H1 (cell line): Measurements from ENCODE around the gene RAB36.

Experiments
- JUN ChIP-seq: IDR thresholded peaks from 2 replicates; pipeline ENCODE4 v1.6.1; 2011; ENCODE audit warnings: low read depth, mild to moderate bottlenecking, improper control_type of control experiment, low read length
- JUND ChIP-seq: IDR thresholded peaks from 2 replicates; pipeline ENCODE4 v1.6.1; 2011; ENCODE audit warnings: mild to moderate bottlenecking, improper control_type of control experiment, low read length
- RAD21 ChIP-seq, 2 experiments: IDR thresholded peaks in 1 of 2; conservative IDR thresholded peaks in 1 of 2; 2 replicates each; pipeline ENCODE4 v1.6.1; 2011; ENCODE audit warnings: low read depth in 2 of 2, low read length in 2 of 2, improper control_type of control experiment in 1 of 2, inconsistent platforms in 1 of 2, mild to moderate bottlenecking in 1 of 2, moderate library complexity in 1 of 2
- RBBP5 ChIP-seq: IDR thresholded peaks from 2 replicates; pipeline ENCODE4 v1.7.1; 2012; ENCODE audit warnings: low read depth, mild to moderate bottlenecking, inconsistent platforms, low read length, moderate library complexity, borderline replicate concordance
- RFX5 ChIP-seq: IDR thresholded peaks from 2 replicates; pipeline ENCODE4 v1.6.1; 2011; ENCODE audit warnings: low read depth, low read length, improper control_type of control experiment, borderline replicate concordance
- TAF1 ChIP-seq: IDR thresholded peaks from 2 replicates; pipeline ENCODE4 v1.6.1; 2011; ENCODE audit warnings: mild to moderate bottlenecking, low read depth, low read length
- YY1 ChIP-seq: IDR thresholded peaks from 2 replicates; pipeline ENCODE4 v1.6.1; 2011; ENCODE audit warnings: low read depth, mild to moderate bottlenecking, low read length
- TF ChIP-seq, protein P1 (sequence below), 3 experiments: IDR thresholded peaks; 1 replicate in 2 of 3; 2 replicates in 1 of 3; pipeline versions ENCODE4 v1.5.1 to v1.6.1; 2011; ENCODE audit warnings: low read length in 3 of 3, mild to moderate bottlenecking in 3 of 3, inconsistent platforms in 2 of 3, low read depth in 1 of 3, moderate library complexity in 1 of 3; ENCODE audit not compliant: insufficient read depth in 1 of 3; ENCODE audit errors: control extremely low read depth in 1 of 3
- TF ChIP-seq, protein P2 (sequence below): IDR thresholded peaks from 2 replicates; pipeline ENCODE4 v1.6.1; 2011; ENCODE audit warnings: low read depth, mild to moderate bottlenecking, low read length; ENCODE audit not compliant: insufficient read depth
- TF ChIP-seq, protein P3 (sequence below): IDR thresholded peaks from 2 replicates; pipeline ENCODE4 v1.6.1; 2012; ENCODE audit warnings: inconsistent platforms
- TF ChIP-seq, protein P4 (sequence below): fragments of 300-600 bp; sonication (generic); IDR thresholded peaks from 2 replicates; pipeline ENCODE4 v1.7.1; 2012; ENCODE audit warnings: low read length, moderate library complexity, mild to moderate bottlenecking, inconsistent platforms; ENCODE audit not compliant: insufficient replicate concordance

DNA sequence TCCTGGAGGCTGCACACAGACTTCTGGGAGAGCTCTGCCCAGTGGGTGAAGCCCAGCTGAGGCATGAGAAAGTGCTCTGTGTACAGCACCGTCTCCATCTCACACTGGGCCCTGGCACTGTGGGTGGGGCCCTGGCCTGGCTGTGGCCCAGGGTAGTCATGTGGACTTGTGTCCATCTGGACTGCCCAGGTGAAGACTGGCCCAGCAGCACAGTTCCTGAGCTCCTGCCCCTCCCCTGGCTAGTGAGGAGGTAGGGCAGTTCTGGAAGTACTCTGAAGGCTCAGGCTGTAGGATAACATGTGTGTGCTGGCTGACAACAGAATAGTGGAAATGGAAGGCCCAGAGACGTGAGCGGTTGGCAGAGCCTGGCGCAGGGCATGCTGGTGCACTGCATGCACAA is 38.9 kb upstream of the RAB36 start:
- TF ChIP-seq RBBP5 (no peak), RFX5 (no peak), YY1 (no peak), JUN (no peak), TAF1 (no peak), JUND (no peak), RAD21 (IDR thresholded peaks at IDR 0.05 in 1 of 2, conservative IDR thresholded peaks at IDR 0.05 in 1 of 2; ENCODE audit: low read depth in 2 of 2, low read length in 2 of 2) (no peak)
- TF ChIP-seq, protein P1, sequence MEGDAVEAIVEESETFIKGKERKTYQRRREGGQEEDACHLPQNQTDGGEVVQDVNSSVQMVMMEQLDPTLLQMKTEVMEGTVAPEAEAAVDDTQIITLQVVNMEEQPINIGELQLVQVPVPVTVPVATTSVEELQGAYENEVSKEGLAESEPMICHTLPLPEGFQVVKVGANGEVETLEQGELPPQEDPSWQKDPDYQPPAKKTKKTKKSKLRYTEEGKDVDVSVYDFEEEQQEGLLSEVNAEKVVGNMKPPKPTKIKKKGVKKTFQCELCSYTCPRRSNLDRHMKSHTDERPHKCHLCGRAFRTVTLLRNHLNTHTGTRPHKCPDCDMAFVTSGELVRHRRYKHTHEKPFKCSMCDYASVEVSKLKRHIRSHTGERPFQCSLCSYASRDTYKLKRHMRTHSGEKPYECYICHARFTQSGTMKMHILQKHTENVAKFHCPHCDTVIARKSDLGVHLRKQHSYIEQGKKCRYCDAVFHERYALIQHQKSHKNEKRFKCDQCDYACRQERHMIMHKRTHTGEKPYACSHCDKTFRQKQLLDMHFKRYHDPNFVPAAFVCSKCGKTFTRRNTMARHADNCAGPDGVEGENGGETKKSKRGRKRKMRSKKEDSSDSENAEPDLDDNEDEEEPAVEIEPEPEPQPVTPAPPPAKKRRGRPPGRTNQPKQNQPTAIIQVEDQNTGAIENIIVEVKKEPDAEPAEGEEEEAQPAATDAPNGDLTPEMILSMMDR (IDR thresholded peaks at IDR 0.05; ENCODE audit: control extremely low read depth in 1 of 3, insufficient read depth in 1 of 3, low read depth in 1 of 3, low read length in 3 of 3) = no peak
- TF ChIP-seq, protein P2, sequence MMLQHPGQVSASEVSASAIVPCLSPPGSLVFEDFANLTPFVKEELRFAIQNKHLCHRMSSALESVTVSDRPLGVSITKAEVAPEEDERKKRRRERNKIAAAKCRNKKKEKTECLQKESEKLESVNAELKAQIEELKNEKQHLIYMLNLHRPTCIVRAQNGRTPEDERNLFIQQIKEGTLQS = no peak
- TF ChIP-seq, protein P3, sequence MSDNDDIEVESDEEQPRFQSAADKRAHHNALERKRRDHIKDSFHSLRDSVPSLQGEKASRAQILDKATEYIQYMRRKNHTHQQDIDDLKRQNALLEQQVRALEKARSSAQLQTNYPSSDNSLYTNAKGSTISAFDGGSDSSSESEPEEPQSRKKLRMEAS = no peak
- TF ChIP-seq, protein P4, sequence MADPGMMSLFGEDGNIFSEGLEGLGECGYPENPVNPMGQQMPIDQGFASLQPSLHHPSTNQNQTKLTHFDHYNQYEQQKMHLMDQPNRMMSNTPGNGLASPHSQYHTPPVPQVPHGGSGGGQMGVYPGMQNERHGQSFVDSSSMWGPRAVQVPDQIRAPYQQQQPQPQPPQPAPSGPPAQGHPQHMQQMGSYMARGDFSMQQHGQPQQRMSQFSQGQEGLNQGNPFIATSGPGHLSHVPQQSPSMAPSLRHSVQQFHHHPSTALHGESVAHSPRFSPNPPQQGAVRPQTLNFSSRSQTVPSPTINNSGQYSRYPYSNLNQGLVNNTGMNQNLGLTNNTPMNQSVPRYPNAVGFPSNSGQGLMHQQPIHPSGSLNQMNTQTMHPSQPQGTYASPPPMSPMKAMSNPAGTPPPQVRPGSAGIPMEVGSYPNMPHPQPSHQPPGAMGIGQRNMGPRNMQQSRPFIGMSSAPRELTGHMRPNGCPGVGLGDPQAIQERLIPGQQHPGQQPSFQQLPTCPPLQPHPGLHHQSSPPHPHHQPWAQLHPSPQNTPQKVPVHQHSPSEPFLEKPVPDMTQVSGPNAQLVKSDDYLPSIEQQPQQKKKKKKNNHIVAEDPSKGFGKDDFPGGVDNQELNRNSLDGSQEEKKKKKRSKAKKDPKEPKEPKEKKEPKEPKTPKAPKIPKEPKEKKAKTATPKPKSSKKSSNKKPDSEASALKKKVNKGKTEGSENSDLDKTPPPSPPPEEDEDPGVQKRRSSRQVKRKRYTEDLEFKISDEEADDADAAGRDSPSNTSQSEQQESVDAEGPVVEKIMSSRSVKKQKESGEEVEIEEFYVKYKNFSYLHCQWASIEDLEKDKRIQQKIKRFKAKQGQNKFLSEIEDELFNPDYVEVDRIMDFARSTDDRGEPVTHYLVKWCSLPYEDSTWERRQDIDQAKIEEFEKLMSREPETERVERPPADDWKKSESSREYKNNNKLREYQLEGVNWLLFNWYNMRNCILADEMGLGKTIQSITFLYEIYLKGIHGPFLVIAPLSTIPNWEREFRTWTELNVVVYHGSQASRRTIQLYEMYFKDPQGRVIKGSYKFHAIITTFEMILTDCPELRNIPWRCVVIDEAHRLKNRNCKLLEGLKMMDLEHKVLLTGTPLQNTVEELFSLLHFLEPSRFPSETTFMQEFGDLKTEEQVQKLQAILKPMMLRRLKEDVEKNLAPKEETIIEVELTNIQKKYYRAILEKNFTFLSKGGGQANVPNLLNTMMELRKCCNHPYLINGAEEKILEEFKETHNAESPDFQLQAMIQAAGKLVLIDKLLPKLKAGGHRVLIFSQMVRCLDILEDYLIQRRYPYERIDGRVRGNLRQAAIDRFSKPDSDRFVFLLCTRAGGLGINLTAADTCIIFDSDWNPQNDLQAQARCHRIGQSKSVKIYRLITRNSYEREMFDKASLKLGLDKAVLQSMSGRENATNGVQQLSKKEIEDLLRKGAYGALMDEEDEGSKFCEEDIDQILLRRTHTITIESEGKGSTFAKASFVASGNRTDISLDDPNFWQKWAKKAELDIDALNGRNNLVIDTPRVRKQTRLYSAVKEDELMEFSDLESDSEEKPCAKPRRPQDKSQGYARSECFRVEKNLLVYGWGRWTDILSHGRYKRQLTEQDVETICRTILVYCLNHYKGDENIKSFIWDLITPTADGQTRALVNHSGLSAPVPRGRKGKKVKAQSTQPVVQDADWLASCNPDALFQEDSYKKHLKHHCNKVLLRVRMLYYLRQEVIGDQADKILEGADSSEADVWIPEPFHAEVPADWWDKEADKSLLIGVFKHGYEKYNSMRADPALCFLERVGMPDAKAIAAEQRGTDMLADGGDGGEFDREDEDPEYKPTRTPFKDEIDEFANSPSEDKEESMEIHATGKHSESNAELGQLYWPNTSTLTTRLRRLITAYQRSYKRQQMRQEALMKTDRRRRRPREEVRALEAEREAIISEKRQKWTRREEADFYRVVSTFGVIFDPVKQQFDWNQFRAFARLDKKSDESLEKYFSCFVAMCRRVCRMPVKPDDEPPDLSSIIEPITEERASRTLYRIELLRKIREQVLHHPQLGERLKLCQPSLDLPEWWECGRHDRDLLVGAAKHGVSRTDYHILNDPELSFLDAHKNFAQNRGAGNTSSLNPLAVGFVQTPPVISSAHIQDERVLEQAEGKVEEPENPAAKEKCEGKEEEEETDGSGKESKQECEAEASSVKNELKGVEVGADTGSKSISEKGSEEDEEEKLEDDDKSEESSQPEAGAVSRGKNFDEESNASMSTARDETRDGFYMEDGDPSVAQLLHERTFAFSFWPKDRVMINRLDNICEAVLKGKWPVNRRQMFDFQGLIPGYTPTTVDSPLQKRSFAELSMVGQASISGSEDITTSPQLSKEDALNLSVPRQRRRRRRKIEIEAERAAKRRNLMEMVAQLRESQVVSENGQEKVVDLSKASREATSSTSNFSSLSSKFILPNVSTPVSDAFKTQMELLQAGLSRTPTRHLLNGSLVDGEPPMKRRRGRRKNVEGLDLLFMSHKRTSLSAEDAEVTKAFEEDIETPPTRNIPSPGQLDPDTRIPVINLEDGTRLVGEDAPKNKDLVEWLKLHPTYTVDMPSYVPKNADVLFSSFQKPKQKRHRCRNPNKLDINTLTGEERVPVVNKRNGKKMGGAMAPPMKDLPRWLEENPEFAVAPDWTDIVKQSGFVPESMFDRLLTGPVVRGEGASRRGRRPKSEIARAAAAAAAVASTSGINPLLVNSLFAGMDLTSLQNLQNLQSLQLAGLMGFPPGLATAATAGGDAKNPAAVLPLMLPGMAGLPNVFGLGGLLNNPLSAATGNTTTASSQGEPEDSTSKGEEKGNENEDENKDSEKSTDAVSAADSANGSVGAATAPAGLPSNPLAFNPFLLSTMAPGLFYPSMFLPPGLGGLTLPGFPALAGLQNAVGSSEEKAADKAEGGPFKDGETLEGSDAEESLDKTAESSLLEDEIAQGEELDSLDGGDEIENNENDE = no peak
